Upper lobe of right lung (tissue), 1 donor: Measurements from ENCODE around the gene EHBP1. TPM values are rescaled to one million over a fixed set of nuclear protein-coding genes. Genes with fewer than 3 reads are reported as not detected.

Experiments used
- ATAC-seq: fragments of 200-7000 bp; cut with Tn5 transposase; one replicate; pipeline ENCODE4 v1.9.1; 2020; ENCODE audit warnings: mild to moderate bottlenecking, moderate library complexity
- DNase-seq: peaks from one replicate; pipeline ENCODE4 v3.0.0-alpha.2; 2020
- H3K27ac ChIP-seq: fragments of 200-600 bp; one replicate; pipeline ENCODE4 v1.8.0; 2022
- H3K27me3 ChIP-seq: fragments of 200-600 bp; one replicate; pipeline ENCODE4 v1.8.0; 2022; ENCODE audit warnings: mild to moderate bottlenecking
- H3K36me3 ChIP-seq: fragments of 200-600 bp; one replicate; pipeline ENCODE4 v1.8.0; 2022
- H3K4me1 ChIP-seq: fragments of 200-600 bp; one replicate; pipeline ENCODE4 v1.8.0; 2022
- H3K4me3 ChIP-seq: fragments of 200-600 bp; one replicate; pipeline ENCODE4 v1.8.0; 2022; ENCODE audit warnings: mild to moderate bottlenecking
- H3K9me3 ChIP-seq: fragments of 200-600 bp; one replicate; pipeline ENCODE4 v1.8.0; 2022
- CTCF ChIP-seq: fragments of 200-600 bp; IDR thresholded peaks from one replicate; pipeline ENCODE4 v1.8.0; 2022; ENCODE audit warnings: antibody characterized with exemption
- intact Hi-C: fragments of 100-400 bp; cut with DNase I; formaldehyde crosslinking; loops from one replicate; pipeline ENCODE4 v1.11.0; 2022
- total RNA-seq: library from RNA; stranded (reverse); fragmentation: NEBNext Ultra II Directional; extraction: Animal tissue kit (Norgen Biotek cat#: 25700); gene quantifications from one replicate; pipeline ENCODE4 v1.2.1, GENCODE V29; 2021
- donor health status: DM: no; HTN: yes; CAD: no; lungs with severe emphysema.

EHBP1 gene
- total RNA-seq, 1 donor from 2014 or later, result 46.7 TPM

GRCh38 chr2:62785810-62786597, 80.5 kb downstream of the EHBP1 start:
- intact Hi-C loops, result no loop called here
- H3K36me3 ChIP-seq, result no peaks in the 10 kb centered on the region
- H3K4me3 ChIP-seq, result no peak overlapping the region
- TF ChIP-seq CTCF, result no peak
- no peak overlapping the region for H3K27ac ChIP-seq
- ATAC-seq, result peak; percentile 83
- no peaks in the 10 kb centered on the region for H3K4me1 ChIP-seq
- no peak for DNase-seq
- no peaks in the 10 kb centered on the region for H3K27me3 ChIP-seq
- no peaks in the 10 kb centered on the region for H3K9me3 ChIP-seq

- TF ChIP-seq CTCF, result peak; percentile 38
- intact Hi-C loops, result no loop called here
- no peak overlapping the region for H3K4me3 ChIP-seq
- no peaks in the 10 kb centered on the region for H3K4me1 ChIP-seq
- no peaks in the 10 kb centered on the region for H3K9me3 ChIP-seq
- no peaks in the 10 kb centered on the region for H3K27me3 ChIP-seq
- no peaks in the 10 kb centered on the region for H3K36me3 ChIP-seq
- DNase-seq, result no peak
- no peak overlapping the region for H3K27ac ChIP-seq
- peak; percentile 84 for ATAC-seq
Observed at GRCh38 chr2:62787386-62787785, 81.9 kb downstream of the EHBP1 start.

- TF ChIP-seq CTCF, result no peak
- Histone ChIP-seq H3K4me3 (no peak overlapping the region), H3K27me3 (no peaks in the 10 kb centered on the region), H3K27ac (no peak overlapping the region), H3K36me3 (no peaks in the 10 kb centered on the region), H3K9me3 (no peaks in the 10 kb centered on the region), H3K4me1 (no peaks in the 10 kb centered on the region)
- ATAC-seq (no peak), DNase-seq (no peak)
- intact Hi-C loops, result no loop called here
Observed at GRCh38 chr2:62789518-62789917, 84.0 kb downstream of the EHBP1 start.

- Histone ChIP-seq H3K27me3 (no peaks in the 10 kb centered on the region), H3K4me3 (no peak overlapping the region), H3K9me3 (no peaks in the 10 kb centered on the region), H3K36me3 (no peaks in the 10 kb centered on the region), H3K27ac (no peak overlapping the region), H3K4me1 (no peaks in the 10 kb centered on the region)
- no peak for ATAC-seq
- intact Hi-C loops, result no loop called here
- no peak for TF ChIP-seq CTCF
- DNase-seq, result no peak
Observed at GRCh38 chr2:62789918-62790317, 84.4 kb downstream of the EHBP1 start.

- DNase-seq, result no peak
- Histone ChIP-seq H3K9me3 (no peaks in the 10 kb centered on the region), H3K36me3 (no peaks in the 10 kb centered on the region), H3K4me3 (no peak overlapping the region), H3K4me1 (no peaks in the 10 kb centered on the region), H3K27ac (no peak overlapping the region), H3K27me3 (no peaks in the 10 kb centered on the region)
- ATAC-seq, result no peak
- TF ChIP-seq CTCF, result no peak
- intact Hi-C loops, result no loop called here
Observed at GRCh38 chr2:62792408-62792807, 86.9 kb downstream of the EHBP1 start.
